ENCODE results near the gene KRTAP10-4. TPM values are rescaled to one million over a fixed set of nuclear protein-coding genes. Genes with fewer than 3 reads are reported as not detected.

Gene KRTAP10-4
- total RNA-seq, 3 donors from 2014 or later: not detected

- TF ChIP-seq POLR2AphosphoS5 (IDR thresholded peaks at IDR 0.05) (no peak), POLR2A (IDR thresholded peaks at IDR 0.05) (no peak), CTCF (IDR thresholded peaks at IDR 0.05) (no peak)
- H3K27ac ChIP-seq: no peak overlapping the region
- no peaks in the 10 kb centered on the region for H3K4me1 ChIP-seq
- DNase-seq (ENCODE audit: low spot score in 2 of 2): no peak
- intact Hi-C loops (cut with DNase I; ENCODE audit: low total_unique reads): no loop called here
- H3K27me3 ChIP-seq: peaks cover 0 to 36% of the 10 kb centered on the region in 2 donors
- H3K9me3 ChIP-seq: peaks cover 12 to 22% of the 10 kb centered on the region in 2 donors
- H3K36me3 ChIP-seq: no peaks in the 10 kb centered on the region
- no peak overlapping the region for H3K4me3 ChIP-seq
These were observed 42.5 kb downstream of the KRTAP10-4 start for GRCh38 chr21:44615911-44616590.

DNA sequence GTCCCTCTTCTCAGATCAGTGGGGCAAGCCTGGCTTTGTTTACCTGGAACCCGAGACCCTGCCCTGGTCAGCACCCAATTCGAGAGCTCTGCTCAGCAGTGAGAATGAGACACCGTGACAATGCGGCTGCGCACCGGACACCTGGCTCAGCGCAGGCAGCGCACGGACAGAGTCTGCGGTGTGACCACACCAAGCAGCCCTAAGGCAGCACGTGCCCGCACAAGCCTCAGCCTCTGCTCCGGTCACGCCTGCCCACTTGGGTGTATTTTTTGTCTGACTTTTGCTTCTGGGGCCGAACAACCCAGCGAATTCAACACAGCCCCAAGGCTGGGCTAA lies 43.0 kb downstream of the KRTAP10-4 start:
- no peak overlapping the region for H3K4me3 ChIP-seq
- H3K27me3 ChIP-seq: peaks cover 0 to 36% of the 10 kb centered on the region in 2 donors
- intact Hi-C loops (cut with DNase I; ENCODE audit: low total_unique reads): no loop called here
- H3K27ac ChIP-seq: no peak overlapping the region
- TF ChIP-seq POLR2AphosphoS5 (IDR thresholded peaks at IDR 0.05): no peak
- TF ChIP-seq POLR2A (IDR thresholded peaks at IDR 0.05): no peak
- TF ChIP-seq CTCF (IDR thresholded peaks at IDR 0.05): no peak
- peaks cover 9 to 18% of the 10 kb centered on the region in 2 donors for H3K9me3 ChIP-seq
- no peaks in the 10 kb centered on the region for H3K4me1 ChIP-seq
- H3K36me3 ChIP-seq: no peaks in the 10 kb centered on the region
- no peak for DNase-seq (ENCODE audit: low spot score in 2 of 2)

DNA sequence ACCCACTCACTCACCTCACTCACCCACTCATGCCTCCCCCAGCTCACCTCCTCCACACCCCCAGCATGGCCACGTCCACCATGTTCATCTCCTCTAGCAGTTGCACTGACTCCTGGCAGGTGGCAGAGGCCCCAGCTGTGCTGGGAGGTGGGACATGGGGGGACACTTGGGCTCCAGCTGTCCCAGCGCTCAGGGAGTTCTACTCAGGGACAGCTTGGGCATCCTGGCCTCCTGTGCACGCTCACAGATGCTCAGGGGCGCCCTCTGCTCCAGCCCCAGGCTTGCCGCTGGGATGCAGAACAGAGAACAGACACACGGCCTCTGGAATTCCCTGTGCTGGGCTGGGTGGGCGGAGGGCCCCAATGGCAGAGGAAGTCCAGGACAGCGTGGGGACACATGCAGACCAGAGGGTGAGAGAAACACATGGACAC lies 43.6 kb downstream of the KRTAP10-4 start:
- Histone ChIP-seq H3K4me3 (no peak overlapping the region), H3K4me1 (no peaks in the 10 kb centered on the region), H3K36me3 (no peaks in the 10 kb centered on the region), H3K27ac (no peak overlapping the region), H3K9me3 (peaks cover 3 to 12% of the 10 kb centered on the region in 2 donors), H3K27me3 (peaks cover 0 to 36% of the 10 kb centered on the region in 2 donors)
- DNase-seq (ENCODE audit: low spot score in 2 of 2): no peak
- intact Hi-C loops (cut with DNase I; ENCODE audit: low total_unique reads): no loop called here
- TF ChIP-seq POLR2A (IDR thresholded peaks at IDR 0.05): no peak
- no peak for TF ChIP-seq CTCF (IDR thresholded peaks at IDR 0.05)
- no peak for TF ChIP-seq POLR2AphosphoS5 (IDR thresholded peaks at IDR 0.05)

- no peak overlapping the region for H3K27ac ChIP-seq
- H3K4me1 ChIP-seq: no peaks in the 10 kb centered on the region
- DNase-seq (ENCODE audit: low spot score in 2 of 2): no peak
- H3K9me3 ChIP-seq: peaks cover 2 to 21% of the 10 kb centered on the region in 2 donors
- TF ChIP-seq POLR2A (IDR thresholded peaks at IDR 0.05): no peak
- TF ChIP-seq POLR2AphosphoS5 (IDR thresholded peaks at IDR 0.05): no peak
- no peak for TF ChIP-seq CTCF (IDR thresholded peaks at IDR 0.05)
- H3K27me3 ChIP-seq: peaks cover 0 to 36% of the 10 kb centered on the region in 2 donors
- H3K36me3 ChIP-seq: no peaks in the 10 kb centered on the region
- no peak overlapping the region for H3K4me3 ChIP-seq
- intact Hi-C loops (cut with DNase I; ENCODE audit: low total_unique reads): no loop called here
These were observed 45.0 kb downstream of the KRTAP10-4 start for GRCh38 chr21:44618504-44618903.

GRCh38 chr21:44618909-44619308 lies 45.4 kb downstream of the KRTAP10-4 start:
- Histone ChIP-seq H3K4me1 (no peaks in the 10 kb centered on the region), H3K9me3 (peaks cover 3 to 25% of the 10 kb centered on the region in 2 donors), H3K36me3 (no peaks in the 10 kb centered on the region), H3K27me3 (peaks cover 0 to 33% of the 10 kb centered on the region in 2 donors), H3K4me3 (no peak overlapping the region), H3K27ac (no peak overlapping the region)
- TF ChIP-seq CTCF (IDR thresholded peaks at IDR 0.05): no peak
- TF ChIP-seq POLR2AphosphoS5 (IDR thresholded peaks at IDR 0.05): no peak
- no peak for TF ChIP-seq POLR2A (IDR thresholded peaks at IDR 0.05)
- intact Hi-C loops (cut with DNase I; ENCODE audit: low total_unique reads): no loop called here
- DNase-seq (ENCODE audit: low spot score in 2 of 2): no peak
